Coronary artery (tissue), 2 donors: Measurements from ENCODE around the gene CAPZA1.

ENCODE experiments used
- DNase-seq: peaks from one replicate; pipeline ENCODE4 v3.0.0-alpha.2; 2017; ENCODE audit warnings: low spot score
- H3K27ac ChIP-seq, 2 donors: fragments of 200-600 bp; sonication (generic); one replicate each; pipeline ENCODE4 v1.5.1; 2016 to 2019
- H3K4me3 ChIP-seq: fragments of 200-600 bp; sonication (generic); 2 replicates; pipeline ENCODE4 v1.5.1; 2016; ENCODE audit warnings: mild to moderate bottlenecking, moderate library complexity
- TF ChIP-seq, protein P1 (sequence below): fragments of 200-600 bp; sonication (generic); IDR thresholded peaks from one replicate; pipeline ENCODE4 v1.5.1; 2019; ENCODE audit warnings: antibody characterized with exemption

CAPZA1 gene

DNA sequence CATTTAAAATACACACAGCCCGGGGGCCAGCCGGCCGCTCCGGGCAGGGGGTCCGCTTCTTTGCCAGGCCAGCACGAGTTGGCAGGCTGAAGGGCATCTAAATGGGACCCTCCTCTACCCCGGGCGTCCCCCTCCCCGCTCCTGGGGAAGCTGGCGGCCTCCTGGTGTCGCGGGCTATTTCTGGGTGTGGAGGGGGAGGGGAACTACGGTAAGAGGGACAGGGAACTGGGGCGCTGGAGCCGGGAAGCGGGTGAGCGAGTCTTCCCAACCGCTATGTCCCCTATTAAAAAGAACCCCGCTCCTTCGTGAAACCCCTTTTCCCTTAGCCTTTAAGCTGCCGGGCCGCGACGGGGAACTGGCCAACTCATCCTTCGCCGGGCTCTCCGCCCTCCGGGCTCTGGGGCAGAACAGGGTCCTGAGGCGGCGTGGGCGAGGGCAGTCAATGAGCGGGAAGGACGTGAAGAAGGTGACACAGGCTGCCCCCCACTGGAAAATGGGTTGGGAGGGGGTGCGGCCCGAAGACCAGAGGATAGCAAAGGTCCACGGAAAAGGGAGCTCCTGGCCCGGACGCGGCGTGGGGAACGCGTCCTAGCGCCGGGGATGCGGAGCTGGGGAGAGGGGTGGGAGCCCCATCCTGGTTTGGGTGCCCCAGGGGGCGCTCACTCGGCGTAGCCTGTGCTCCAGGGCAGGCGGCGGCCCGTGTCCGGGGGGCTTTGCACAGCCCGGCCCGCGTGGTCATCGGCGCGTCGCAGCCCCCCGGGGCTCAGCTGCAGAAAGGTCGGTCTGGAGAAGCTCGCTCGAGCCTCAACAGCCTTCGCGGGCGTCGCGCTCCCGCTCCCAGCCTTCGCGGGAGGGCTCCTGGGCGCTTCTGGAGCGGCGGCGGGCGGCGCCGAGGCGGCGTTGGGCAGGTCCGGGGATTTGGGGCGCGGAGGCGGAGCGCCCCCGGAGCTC, 95.0 kb downstream of the CAPZA1 start:
- H3K27ac ChIP-seq = peak overlapping the region; percentile 50 to 62
- peak; percentile 78 for DNase-seq
- peak overlapping the region; percentile 86 for H3K4me3 ChIP-seq
- TF ChIP-seq, protein P1, sequence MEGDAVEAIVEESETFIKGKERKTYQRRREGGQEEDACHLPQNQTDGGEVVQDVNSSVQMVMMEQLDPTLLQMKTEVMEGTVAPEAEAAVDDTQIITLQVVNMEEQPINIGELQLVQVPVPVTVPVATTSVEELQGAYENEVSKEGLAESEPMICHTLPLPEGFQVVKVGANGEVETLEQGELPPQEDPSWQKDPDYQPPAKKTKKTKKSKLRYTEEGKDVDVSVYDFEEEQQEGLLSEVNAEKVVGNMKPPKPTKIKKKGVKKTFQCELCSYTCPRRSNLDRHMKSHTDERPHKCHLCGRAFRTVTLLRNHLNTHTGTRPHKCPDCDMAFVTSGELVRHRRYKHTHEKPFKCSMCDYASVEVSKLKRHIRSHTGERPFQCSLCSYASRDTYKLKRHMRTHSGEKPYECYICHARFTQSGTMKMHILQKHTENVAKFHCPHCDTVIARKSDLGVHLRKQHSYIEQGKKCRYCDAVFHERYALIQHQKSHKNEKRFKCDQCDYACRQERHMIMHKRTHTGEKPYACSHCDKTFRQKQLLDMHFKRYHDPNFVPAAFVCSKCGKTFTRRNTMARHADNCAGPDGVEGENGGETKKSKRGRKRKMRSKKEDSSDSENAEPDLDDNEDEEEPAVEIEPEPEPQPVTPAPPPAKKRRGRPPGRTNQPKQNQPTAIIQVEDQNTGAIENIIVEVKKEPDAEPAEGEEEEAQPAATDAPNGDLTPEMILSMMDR = no peak

DNA sequence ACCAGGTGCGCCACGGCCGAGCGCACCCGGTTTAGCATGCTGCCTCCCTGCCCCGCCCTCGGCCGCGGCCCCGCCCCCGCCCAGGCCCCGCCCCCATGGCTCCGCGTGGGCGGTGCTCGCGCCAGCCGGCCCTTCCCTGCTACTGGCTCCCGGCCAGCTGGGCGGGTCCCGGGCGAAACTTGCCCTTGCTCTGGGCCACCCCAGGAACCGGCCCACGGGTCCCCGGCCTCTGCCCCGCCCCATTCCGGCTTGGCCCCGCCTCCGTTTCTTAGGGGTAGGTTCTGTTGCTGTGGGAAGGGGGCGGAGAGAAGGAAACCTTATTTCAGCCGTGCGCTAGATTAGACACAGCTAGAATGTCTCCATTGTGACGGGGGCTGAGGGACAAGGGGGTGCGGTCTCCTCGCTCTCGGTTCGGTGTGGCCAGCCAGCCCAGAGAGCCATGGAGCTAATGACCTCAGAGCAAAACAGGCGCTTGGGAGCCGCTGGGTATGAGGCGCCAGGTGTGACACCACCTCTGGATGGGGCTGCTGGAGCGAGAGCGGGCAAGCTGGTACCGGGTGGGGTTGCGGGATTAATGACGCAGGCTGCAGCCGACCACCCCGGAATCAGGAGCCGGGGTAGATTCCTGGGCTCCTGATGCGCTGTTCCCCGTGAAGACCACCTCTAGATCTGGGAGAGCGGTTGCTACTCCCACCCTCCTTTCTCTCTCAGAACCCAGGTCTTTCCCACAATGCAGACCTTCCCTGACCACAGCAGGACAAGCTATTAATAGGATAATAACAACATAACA, 95.8 kb downstream of the CAPZA1 start, which contains the start of gene PPM1J:
Gene PPM1J, minus strand, starts transcription at position 69 of the 790 bp plus-strand sequence. Its CDS starts 31 bp downstream, at position 38.
- TF ChIP-seq, protein P1 = no peak
- peak within 1 kb of the TSS; percentile 62 to 78 for H3K27ac ChIP-seq

DNA sequence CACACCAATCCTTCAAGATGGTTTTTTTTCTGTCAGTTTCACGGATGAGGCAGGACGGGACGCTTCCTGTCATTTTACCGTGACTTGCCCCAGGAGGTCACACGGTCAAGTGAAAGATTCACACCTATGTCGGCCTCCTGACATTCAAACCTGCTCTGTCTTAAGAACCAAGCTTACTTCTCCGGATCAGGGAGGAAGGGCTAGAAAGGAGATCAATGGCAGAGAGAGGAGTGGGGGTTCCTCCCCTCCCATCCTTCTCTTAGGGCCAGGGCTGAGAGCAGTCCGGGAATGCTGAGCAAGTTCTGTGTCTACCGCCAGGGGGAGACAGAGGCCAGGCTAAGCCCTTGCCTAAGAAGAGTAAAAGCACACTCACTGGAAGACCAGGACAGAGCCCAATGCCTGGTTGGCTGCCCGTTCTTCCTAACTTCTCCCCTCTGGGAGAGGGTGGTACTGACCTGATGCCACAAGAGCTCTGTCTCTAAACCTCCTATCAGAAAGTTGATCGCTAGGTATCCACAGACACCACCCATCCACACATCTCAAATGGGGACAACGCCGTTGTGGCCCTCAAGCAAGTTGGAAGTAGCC, 96.6 kb downstream of the CAPZA1 start:
- peak overlapping the region; percentile 86 for H3K4me3 ChIP-seq
- H3K27ac ChIP-seq = peak overlapping the region; percentile 56 to 78
- peak; percentile 88 for DNase-seq
- TF ChIP-seq, protein P1 = peak; percentile 73

More for the DNA sequence above, 95.8 kb downstream of the CAPZA1 start, which contains the start of gene PPM1J:
- DNase-seq = peak; percentile 98
- peak within 1 kb of the TSS; percentile 86 for H3K4me3 ChIP-seq

DNA sequence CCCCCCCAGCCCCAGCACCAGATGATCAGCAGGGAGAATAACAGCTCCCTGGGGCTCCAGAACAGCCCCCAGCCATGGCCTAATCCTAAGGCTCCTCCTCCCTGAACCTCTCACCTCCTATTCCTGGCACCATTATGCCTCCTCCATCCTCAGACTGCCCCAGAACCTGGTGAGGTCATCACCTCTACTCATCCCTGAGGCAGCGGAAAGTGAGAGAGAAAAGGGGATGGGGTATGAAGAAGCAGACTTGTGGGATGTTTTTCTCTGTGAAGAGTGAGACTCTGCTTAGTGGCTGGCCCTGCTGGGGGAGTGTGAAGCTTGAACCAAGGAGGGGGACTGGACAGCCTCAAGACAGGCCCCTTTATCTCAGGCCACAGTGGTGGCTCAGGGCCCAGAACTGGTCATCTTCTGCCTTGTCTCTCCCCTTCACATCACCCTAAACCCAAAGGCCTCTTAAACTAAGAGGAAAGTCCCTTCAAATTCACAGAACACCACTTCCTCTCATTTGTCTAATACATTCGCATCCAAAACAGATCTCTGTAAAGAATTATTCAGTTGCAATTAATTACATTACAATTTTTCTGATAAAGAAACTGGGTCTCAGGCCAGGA, 97.7 kb downstream of the CAPZA1 start:
- TF ChIP-seq, protein P1 = no peak
- Histone ChIP-seq H3K27ac (no peak overlapping the region), H3K4me3 (no peak overlapping the region)
- DNase-seq = no peak

DNA sequence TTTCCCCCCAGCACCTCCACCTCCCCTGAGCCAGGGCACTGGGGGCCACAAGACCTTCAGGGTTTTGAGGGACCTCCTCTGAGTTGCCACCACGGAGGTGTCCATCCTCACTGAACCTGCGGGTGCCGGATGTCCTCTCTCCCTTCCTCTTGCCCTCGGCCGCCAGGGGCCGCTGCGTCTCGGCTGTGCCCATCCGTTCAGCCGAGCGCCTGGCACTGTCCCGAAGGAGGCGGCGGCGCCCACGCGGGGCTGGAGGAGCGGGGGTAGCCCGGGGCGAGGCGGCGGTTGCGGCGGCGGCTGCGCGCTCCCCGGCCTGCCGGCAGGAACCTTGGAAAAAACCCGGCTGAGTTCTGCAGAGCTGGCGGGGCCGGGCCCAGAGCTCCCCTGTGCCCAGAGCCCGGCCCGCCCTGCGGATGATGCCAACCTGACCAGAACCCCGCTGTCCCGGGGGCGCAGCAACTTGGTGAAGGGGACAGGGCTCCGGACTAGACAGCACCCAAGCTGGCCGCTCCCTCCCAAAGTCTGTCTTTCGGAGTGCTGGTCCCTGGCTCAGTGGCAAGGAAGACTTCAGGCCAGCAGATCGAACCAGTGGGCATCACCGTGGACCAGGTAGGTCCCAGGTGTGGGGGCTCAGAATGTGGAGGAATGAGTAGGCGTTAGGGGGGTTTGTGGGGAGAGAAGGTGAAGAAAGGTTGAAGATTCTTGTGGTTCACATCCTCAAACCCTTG, 99.2 kb downstream of the CAPZA1 start:
- Histone ChIP-seq H3K4me3 (peak overlapping the region; percentile 65), H3K27ac (no peak overlapping the region)
- TF ChIP-seq, protein P1 = peak; percentile 88
- DNase-seq = no peak

DNA sequence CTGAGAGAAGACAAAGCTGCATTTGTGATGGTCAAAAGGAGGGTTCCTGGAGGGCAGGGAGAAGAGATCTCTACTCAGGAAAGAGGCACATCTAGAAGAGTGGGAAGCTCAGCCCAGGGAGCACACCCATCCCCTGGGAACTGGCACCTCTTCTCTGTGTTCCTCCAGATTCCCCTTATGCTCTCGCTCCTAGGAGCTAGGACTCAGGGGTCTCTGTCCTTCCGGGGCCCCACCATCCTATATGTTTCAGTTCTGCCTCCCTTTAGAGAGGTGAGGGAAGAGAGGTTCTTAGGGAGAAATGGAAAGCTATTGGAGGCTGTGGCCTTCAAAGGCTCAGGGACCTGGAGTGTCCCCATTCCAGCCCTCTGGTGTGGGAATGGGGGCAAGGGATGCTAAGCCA, 100.1 kb downstream of the CAPZA1 start:
- no peak overlapping the region for H3K4me3 ChIP-seq
- TF ChIP-seq, protein P1 = no peak
- DNase-seq = peak; percentile 64
- no peak overlapping the region for H3K27ac ChIP-seq
